OCI-M2 (cell line): ENCODE measurements around the gene GPR160.

ENCODE experiments used
- DNase-seq: peaks from one replicate; lab custom pipeline; 2025; ENCODE audit not compliant: unreplicated experiment; lab: John Stamatoyannopoulos, UW

GPR160 gene

DNA sequence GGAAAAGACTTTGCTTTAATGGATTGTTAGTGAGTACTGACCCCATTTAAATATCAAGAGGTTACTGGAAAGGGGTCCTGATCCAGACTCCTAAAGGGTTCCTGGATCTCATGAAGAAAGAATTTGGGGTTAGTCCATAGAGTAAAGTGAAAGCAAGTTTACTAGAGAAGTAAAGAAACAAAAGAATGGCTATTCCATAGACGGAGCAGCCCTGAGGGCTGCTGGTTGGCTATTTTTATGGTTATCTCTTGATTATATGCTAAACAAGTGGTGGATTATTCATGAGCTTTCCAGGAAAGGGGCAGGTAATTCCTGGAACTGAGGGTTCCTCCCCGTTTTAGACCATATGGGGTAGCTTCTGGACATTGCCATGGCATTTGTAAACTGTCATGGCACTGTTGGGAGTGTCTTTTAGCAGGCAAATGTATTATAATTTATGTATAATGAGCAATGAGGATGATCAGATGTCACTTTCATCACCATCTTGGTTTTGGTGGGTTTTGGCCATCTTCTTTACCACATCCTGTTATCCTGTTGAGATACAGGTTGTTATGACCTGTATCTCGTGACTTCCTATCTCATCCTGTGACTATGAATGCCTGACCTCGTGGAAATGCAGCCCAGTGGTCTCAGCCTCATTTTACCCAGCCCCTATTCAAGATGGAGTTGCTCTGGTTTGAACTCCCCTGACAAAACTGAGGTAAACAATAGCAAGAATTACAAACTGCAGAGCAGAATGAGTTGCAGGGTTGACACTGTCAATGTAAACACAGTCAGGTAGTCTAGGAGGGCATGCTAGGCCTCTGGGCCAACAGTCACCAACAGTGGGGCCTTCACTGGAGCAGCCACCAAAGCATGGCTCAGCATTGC is 10.3 kb upstream of the GPR160 start:
- DNase-seq, result no peak

DNA sequence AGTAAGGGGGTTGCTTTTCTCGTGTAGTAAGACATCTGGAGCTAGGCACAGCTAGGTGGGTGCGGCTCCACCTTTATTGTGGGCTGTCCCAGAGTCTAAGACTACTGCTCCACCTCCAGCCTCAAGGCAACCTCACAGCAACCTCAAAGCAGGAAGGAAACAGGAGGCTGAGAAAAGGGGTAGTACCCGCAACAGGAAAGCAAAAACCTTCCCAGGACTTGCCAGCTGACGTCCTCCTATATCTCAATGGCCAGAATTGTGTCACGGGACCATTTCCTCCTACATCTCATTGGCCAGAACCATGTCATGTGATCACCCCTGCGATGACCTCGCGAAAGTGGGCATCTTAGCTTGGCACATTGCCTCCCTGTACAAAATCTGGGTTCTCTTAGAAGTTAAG is 4.3 kb upstream of the GPR160 start:
- DNase-seq, result no peak

DNA sequence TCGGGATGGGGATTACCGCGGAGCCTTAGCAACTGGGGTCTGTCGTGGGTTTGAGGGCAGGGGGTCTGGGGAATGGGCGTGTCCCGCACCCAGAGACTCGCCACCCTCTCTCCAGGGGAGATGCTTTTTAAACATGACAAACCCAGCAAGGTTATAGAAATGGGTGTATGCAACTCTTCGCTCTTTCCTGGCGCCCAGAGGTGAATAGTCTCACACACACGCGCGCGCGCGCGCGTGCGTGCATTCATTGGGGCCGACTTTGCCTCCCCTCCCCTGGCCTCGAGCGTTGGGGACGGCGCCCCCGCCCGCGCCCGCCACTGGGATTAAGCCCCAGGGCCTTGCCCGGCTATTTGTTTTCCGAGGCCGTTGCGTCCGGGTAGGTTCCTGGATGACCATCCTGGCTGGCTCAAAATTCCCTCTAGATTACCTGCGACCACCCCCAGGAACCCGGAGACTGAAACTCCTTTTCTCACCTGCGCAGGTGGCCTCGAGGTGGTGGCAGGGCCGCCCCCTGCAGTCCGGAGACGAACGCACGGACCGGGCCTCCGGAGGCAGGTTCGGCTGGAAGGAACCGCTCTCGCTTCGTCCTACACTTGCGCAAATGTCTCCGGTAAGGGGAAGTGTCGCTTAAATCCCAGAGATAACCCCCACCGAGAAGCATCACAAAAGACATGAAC is 777 bp downstream of the GPR160 start:
- DNase-seq, result no peak

DNA sequence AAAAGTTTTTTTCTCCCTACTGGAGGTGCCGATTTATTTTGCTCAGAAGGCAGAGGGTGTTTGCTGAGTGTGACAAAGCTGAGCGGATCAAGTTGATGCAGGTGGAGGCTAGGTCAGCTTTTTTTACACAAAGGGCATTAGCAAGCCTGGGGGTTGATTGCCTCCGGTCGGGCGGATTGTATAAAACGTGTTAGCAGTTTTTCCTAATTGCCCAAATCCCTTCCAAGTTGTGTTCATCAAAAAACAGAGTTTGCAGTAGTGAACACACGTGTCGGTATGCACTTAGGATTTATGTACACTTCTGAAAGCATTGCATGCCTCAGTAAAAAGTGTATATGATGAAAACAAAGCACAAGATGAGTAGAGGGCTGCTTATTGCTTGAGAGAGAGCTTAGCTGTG is 2.6 kb downstream of the GPR160 start:
- DNase-seq, result no peak

DNA sequence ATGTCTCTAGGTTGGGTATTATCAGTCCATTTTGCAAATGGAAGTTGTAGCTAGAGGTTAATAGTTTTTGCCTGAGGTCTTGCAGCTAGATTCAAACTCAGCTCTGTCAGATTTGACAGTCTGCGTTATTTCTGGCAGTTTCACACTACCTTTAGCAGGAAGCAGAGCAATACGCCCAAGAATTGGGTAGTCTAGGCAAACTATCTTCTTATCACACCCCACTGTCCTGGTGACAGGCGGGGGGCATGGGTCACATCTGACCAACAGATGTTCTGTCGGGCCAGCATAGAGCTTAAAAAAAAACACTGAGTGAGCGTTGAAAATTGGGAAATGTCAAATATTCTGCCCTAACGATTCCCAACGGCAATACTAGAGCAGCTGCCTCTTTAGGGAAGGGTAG is 5.7 kb downstream of the GPR160 start:
- DNase-seq, result no peak

DNA sequence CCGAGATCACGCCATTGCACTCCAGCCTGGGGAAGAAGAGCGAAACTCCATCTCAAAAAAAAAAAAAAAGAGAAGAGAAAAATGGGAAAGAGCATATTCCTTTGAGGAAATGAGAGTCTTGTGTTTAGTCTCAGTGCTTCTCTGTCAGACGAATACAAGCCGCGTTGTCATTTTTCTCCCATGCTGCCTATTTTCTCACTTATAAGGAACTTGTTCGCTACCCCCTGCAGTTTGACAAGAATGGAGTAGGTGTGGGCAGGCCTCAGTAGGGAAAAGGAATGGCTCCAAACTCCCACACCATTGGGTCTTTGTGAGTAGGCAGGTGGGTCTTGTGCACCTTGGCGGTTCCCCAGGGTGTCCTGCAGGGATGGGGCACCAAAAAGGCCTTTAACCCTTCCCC is 6.5 kb downstream of the GPR160 start:
- DNase-seq, result no peak

DNA sequence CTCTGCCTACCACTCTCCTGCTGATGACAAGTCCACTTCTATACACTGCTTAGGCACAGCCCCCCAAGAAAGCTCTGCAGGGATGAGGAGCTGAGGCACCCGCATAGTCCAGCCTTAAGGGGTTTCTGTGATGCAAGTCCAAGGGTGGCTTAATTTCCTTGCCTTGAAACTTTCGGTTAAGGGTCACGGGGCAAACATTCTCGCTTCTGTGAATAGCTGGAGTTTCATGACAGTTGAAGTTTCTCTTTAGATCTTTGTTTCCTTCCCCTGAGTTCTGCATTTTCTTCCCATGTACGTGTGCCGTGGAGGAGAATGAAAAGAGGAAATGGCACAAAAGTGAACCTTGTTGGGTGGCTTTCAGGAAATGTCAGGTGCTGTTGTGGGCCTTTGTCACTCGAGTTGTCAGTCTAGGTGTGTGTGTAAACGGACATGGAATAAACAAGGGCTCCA is 7.0 kb downstream of the GPR160 start:
- DNase-seq, result no peak

DNA sequence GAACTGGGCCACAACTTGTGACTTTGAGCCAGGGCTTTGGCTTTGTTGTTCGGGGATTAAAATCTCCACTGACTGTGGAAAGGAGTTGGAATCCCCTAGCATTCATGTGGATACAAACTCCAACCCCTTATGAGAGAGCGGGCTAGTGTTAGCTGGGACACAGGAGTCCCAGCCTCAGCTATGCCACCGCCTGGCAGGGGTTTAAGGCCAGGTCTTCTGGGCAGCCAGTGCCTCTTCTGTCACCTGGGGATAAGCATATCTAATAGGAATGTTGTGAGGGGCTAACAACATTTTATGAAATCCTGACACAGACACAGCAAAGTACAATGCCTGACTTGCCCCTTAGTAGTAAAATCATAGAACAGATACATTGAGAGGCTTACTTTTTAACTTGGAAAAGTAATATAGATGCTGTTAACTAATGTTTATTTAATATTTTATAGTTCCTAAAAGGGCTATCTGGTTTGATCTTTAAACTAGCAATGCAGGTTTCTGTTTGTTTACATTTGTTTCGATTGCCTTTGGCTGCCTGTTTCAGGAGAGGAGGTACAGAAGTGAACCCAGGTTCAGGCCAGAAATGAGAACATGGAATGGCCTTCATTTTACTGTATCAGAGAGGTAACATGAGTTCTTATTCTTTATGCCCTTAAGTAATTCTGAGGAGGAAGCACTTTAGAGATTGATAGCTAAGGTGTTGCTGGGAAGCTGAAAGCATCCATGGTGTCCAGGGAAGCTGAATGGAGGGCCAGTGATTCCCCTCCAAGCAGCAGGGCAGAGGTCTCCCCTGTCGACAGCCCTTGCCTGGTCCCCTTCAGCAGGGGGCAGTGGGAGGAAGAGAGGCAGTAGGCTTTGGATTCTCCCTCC is 8.7 kb downstream of the GPR160 start:
- DNase-seq, result no peak

DNA sequence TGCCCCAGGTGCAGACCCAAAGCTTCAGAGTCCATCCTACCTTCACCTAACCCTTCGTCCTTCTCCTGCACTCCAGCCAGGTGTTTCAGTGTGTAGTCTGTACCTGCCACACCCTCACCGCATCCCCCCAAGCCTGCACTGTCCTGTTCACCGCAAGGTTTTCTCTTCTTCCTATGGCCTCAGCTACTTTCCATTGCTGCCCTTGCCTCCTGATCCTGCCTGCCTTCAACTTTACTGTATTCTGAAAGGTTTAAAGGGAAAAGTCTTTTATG is 9.3 kb downstream of the GPR160 start:
- DNase-seq, result no peak

DNA sequence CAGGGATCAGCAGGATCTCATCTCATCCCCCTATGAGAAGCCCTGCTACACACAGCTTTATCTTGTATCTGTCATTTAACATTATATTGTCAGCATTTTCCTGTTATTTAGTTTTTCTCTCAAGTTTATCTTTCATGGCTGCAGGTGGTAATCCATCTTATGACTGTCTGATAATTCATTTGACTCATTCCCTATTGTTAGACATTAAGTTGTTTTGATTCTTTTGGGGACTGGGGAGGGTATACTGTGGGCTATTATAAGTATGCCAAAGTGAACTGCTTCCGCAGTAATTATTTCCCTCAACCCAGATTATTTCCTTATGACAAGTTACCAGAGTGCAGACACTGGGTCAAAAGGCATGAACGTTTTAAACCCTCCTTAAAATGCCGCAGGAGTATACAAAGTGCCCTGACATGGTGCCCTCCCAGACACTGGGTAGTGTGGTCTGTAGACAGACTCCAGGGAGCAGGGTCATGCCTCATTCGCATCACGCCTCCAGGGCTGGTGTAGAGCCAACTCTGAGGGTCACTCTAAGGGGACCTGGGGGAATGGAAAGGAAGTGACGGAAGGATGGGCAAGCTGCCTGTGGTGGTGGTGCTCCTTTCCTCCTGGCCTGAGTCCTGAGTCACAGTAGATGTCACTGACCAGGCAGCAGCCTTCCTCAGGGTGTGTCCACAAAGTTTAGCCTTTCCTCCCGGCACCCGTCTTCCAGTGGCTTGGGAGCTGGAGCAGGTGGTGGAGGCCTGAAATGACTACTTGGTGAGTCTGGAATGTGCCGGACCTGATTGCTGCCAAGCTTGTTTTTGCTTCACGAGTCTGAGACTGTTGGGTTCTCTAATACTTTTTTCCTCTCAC is 11.6 kb downstream of the GPR160 start:
- DNase-seq, result no peak

DNA sequence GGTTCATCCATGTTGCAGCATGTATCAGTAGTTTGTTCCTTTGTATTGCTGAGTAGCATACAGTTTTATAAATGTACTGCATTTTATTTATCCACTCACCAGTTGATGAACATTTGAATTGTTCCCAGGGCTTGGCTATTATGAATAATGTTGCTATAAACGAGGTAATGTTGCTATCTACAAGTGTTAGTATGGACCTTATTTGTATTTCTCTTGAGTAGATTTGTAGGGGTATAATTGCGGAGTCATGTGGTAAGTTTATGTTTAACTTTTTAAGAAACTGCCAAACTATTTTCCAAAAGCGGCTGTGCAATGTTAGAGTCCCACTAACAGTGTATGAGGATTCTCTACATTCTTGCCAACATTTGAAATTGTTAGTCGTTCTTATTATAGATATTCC is 13.0 kb downstream of the GPR160 start:
- DNase-seq, result no peak

DNA sequence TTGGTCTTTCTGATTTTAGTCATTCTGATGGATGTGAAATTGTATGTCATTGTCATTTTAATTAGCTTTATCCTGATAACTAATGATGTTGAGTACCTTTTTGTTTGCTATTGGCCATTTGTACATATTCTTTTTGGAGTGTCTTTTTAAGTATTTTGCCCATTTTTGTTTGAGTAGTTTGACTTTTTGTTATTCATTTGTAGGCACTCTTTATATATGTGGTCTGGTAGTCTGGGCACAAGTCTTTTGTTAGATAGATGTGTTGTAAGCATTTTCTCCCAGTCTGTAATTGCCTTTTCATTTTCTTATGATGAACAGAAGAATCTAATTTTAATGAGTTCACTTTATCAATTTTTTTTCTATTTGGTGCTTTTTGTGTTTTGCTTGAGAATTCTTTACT is 14.6 kb downstream of the GPR160 start:
- DNase-seq, result no peak

DNA sequence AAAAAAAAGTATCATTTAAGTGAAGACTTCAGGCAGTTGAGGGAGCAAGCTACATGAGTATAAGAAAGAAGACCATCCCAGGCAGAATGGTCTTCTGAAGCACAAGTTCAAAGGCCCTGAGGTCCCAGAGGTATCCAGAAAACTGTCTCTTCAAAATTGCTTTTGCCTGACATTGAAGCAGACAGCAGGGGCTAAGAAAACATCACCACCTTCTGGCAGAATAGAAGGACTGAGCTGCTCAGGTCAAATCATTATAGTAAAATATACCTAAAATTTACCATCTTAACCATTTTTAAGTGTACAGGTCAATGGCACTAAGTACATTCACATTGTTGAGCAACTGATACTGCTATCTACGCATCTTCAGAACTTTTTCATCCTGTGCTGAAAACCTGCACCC is 16.4 kb downstream of the GPR160 start:
- no peak for DNase-seq

DNA sequence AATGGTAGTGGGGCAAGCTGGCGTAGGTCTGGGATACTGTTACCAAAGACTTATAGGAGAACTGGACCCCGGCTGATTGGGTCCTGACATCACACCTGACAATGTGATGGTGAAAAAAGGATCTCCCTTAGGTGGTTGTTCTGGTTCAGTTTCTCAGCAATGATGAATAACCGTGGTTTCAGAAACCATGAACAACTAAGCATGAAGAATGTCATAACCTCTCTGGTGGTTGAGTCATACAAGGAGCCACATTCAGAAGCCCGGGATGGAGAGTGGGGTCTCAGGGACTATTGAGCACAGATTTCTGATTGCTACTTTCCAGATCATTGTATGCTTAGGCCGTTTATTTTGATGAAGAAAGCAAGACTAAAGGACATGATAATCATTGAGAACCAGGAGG is 17.4 kb downstream of the GPR160 start:
- DNase-seq, result no peak

DNA sequence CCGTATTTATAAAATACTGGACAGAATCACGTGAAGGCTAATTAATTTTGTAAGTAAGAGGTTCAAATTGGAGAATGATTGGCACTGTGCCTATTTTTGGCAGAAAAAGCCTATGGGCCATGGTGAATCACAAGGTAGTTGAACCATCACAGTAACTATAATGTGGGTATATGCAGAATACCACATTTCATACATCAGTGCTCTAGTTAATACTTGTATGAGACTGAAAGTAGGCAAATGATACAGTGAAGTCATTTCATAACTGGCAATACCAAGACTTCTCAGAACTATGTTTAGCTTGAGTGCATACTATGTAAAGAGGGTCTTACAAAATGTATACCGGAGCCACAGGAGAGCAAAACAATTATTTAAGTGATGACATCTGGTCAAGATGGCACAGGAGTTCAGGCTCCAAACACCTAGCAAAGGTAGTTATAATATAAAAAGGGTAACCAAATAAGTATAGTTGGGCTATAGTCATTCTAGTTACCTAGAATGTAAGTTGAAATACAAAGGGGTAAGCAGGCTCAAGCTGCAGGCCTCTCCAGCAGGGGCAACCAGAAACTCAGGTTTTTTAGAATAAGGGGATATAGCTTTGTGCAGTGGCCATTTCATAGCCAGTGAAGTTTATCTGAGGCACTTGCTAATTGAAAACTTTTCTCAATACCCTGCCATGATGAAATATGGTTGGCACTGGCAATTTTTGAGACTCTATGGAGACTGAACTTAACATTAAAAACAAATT is 19.1 kb downstream of the GPR160 start:
- DNase-seq, result no peak

DNA sequence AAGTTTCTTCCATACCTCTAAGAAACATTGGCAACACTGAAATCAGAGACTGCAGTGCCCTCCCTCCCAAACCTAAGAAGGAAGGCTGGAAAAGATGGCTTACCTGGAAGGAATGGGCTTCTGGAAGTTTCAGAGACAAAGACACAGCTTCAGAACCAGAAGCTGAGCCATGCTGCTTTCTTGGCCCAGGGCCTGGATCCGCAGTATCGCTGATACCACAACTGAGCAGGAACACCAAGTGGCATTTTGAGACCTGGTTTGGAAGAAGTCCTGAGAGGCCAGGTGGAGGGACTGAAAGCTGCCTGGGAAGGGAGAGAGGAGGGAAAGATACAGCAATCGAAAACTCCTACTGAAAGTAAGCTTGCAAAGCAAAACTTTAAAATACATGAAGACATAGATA is 19.8 kb downstream of the GPR160 start:
- no peak for DNase-seq

DNA sequence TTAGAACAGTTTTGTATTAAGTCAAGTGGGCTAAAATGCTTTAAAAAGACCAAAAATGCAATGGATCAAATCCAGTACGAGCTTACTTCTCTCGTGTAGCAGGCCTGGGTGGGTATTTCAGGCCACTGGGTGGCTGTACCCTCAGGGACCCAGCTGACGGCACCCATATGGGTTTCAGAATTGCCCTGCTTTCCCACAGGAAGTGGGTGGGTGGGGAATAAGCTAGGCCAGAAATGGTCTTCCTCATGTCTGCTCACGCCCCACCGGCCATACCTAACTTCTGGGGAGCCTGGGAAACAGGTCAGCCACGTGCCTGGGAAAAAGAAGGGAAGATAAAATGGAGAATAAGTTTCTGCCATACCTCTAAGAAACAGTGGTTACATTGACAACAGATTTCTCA is 20.3 kb downstream of the GPR160 start:
- DNase-seq, result no peak

DNA sequence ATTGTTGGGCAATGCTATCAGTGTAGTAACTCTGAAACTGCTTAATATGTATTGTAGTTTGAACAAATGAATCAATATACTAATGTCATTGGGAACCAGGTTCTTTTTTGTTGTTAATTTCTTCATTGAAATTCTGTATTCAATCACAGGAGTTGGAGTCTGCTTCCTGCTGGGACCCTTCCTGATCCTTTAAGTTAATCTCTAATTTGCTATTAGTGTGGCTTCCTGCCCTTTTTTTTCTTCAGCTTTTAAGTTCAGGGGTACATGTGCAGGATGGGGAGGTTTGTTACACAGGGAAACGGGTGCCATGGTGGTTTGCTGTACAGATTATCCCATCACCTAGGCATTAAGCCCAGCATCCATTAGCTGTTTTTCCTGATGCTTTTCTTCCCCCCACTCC is 21.7 kb downstream of the GPR160 start:
- DNase-seq, result no peak

DNA sequence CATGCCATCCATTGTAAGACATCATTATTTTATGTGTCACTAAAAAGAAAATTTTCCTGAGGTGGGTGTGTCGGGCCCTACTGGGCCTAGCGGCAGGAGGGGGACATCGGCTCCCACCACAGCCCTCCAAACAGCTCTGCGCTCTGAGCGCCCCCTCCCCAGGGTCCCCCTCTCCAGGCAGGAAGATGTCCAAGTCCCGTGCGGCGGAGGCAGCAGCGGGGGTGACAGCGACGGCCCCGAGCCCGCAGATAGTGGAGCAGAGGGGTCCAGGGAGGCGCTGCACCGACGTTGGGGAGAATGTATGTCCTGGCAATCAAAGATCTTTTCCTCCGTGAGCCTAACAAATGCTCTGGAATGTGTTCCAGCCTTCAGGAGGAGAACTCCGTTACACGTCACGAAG is 24.3 kb downstream of the GPR160 start:
- no peak for DNase-seq

DNA sequence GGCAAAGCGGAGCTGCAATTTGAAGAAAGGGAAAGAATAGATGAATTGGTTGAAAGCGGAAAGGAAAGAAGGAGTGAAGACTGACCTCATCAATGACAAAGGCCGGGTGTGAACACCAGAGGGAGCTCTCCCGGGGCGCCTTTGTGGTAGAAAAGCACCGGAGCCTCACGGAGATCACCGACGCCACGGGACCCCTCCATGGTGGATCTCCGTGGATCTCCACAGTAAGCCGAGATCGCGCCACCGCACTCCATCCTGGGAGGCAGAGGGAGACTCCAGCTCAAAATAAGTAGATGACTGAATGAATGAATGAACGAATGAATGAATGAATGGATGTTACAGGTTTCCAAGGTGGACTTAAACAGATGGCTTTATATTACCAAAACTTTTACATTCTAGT is 25.0 kb downstream of the GPR160 start:
- no peak for DNase-seq
